ENCODE results near the gene SMURF2.

The SMURF2 gene

GRCh38 chr17:64500487-64500859 is 161.6 kb downstream of the SMURF2 start:
- DNase-seq = no peak

- no peak for DNase-seq
These were observed 162.2 kb downstream of the SMURF2 start for GRCh38 chr17:64499805-64500486.

GRCh38 chr17:64498308-64499203 is 163.6 kb downstream of the SMURF2 start:
- DNase-seq = no peak

- no peak for DNase-seq
These were observed 164.5 kb downstream of the SMURF2 start for GRCh38 chr17:64497565-64498035.

GRCh38 chr17:64496786-64497564 is 165.1 kb downstream of the SMURF2 start, which contains the start of gene POLG2:
TSS of gene POLG2 (minus strand) at chr17:64497054. CDS start at chr17:64496968, 86 bp downstream.
- peak; percentile 83 for DNase-seq

GRCh38 chr17:64496348-64496785 is 165.7 kb downstream of the SMURF2 start:
- DNase-seq = no peak

Data from NCI-H524 treated with DMSO at 0.1 percent for 48 hours (cell line).